ENCODE results near the gene CSNK2A1.
"Not testable (repeated sequence)": the region's sequence is repeated elsewhere in the genome, so short reads cannot be mapped to it uniquely, and the experiment has no call there.

DNA sequence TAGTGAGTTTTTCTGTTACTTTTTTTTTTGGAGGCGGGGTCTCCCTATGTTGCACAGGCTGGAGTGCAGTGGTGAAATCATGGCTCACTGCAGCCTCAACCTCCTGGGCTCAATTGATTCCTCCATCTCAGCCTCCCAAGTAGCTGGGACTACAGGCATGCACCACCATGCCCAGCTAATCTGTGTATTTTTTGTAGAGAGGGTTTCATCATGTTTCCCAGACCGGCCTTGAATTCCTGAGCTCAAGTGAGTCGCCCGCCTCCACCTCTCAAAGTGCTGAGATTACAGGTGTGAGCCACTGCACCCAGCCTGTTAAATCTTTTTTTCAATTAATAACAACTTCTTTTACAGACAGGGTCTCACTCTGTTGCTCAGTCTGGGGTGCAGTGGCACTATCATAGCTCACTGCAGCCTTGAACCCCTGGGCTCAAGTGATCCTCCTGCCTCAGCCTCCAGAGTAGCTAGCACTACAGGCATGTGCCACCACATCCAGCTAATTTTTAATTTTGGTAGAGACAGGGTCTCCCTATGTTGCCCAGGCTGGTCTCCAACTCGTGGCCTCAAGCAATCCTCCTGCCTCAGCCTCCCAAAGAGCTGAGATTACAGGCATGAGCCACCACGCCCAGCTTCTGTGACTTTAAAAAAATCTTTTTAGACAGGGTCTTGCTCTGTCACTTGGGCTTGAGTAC is 66.9 kb downstream of the CSNK2A1 start:
- TF ChIP-seq, protein P1, sequence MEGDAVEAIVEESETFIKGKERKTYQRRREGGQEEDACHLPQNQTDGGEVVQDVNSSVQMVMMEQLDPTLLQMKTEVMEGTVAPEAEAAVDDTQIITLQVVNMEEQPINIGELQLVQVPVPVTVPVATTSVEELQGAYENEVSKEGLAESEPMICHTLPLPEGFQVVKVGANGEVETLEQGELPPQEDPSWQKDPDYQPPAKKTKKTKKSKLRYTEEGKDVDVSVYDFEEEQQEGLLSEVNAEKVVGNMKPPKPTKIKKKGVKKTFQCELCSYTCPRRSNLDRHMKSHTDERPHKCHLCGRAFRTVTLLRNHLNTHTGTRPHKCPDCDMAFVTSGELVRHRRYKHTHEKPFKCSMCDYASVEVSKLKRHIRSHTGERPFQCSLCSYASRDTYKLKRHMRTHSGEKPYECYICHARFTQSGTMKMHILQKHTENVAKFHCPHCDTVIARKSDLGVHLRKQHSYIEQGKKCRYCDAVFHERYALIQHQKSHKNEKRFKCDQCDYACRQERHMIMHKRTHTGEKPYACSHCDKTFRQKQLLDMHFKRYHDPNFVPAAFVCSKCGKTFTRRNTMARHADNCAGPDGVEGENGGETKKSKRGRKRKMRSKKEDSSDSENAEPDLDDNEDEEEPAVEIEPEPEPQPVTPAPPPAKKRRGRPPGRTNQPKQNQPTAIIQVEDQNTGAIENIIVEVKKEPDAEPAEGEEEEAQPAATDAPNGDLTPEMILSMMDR (IDR thresholded peaks at IDR 0.05), result not testable (repeated sequence)
- not testable (repeated sequence) for TF ChIP-seq POLR2A (IDR thresholded peaks at IDR 0.05)

All from testis (tissue), 2 donors.